ENCODE measurements around the gene SLAIN2.

DNA sequence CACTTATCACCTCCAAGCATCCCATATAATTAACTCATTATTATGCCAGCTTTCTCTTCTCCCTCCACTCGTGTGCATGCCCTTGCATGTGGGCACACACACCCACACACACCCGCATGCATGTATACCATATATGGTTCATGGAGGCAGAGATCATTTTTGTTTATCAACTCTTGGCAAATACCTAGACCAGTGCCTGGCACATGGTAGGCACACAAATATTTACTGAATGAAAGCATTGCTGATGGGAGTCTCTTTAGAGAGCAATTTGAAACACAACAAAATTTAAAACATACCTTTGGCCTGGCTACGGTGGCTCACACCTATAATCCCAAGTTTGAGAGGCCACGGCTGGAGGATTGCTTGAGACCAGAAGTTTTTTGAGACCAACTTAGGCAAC is 90.7 kb downstream of the SLAIN2 start:
- TF ChIP-seq, protein P1, sequence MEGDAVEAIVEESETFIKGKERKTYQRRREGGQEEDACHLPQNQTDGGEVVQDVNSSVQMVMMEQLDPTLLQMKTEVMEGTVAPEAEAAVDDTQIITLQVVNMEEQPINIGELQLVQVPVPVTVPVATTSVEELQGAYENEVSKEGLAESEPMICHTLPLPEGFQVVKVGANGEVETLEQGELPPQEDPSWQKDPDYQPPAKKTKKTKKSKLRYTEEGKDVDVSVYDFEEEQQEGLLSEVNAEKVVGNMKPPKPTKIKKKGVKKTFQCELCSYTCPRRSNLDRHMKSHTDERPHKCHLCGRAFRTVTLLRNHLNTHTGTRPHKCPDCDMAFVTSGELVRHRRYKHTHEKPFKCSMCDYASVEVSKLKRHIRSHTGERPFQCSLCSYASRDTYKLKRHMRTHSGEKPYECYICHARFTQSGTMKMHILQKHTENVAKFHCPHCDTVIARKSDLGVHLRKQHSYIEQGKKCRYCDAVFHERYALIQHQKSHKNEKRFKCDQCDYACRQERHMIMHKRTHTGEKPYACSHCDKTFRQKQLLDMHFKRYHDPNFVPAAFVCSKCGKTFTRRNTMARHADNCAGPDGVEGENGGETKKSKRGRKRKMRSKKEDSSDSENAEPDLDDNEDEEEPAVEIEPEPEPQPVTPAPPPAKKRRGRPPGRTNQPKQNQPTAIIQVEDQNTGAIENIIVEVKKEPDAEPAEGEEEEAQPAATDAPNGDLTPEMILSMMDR (conservative IDR thresholded peaks at IDR 0.05) = no peak
- TF ChIP-seq ZFX (IDR thresholded peaks at IDR 0.05) = no peak
